Vagina (tissue), 2 donors: Measurements from ENCODE around the gene NKAIN4.

Experiments used
- POLR2AphosphoS5 ChIP-seq, 2 donors: sonication (generic); formaldehyde crosslinking; IDR thresholded peaks; one replicate each; pipeline ENCODE4 v1.9.0; 2017; ENCODE audit warnings: antibody characterized with exemption in 2 of 2, mild to moderate bottlenecking in 2 of 2, low read depth in 1 of 2; ENCODE audit not compliant: insufficient read depth in 1 of 2
- TF ChIP-seq, protein P1 (sequence below), 3 experiments: fragments of 450-650 bp in 2 of 3; fragments of 200-600 bp in 1 of 3; sonication (generic) in 1 of 3; IDR thresholded peaks; one replicate each; pipeline ENCODE4 v1.5.1; 2017 to 2019; ENCODE audit warnings: antibody characterized with exemption in 3 of 3, mild to moderate bottlenecking in 2 of 3, moderate library complexity in 2 of 3

GRCh38 chr20:63217706-63218105, 36.6 kb downstream of the NKAIN4 start:
- TF ChIP-seq, protein P1, sequence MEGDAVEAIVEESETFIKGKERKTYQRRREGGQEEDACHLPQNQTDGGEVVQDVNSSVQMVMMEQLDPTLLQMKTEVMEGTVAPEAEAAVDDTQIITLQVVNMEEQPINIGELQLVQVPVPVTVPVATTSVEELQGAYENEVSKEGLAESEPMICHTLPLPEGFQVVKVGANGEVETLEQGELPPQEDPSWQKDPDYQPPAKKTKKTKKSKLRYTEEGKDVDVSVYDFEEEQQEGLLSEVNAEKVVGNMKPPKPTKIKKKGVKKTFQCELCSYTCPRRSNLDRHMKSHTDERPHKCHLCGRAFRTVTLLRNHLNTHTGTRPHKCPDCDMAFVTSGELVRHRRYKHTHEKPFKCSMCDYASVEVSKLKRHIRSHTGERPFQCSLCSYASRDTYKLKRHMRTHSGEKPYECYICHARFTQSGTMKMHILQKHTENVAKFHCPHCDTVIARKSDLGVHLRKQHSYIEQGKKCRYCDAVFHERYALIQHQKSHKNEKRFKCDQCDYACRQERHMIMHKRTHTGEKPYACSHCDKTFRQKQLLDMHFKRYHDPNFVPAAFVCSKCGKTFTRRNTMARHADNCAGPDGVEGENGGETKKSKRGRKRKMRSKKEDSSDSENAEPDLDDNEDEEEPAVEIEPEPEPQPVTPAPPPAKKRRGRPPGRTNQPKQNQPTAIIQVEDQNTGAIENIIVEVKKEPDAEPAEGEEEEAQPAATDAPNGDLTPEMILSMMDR (IDR thresholded peaks at IDR 0.05): no peak
- TF ChIP-seq POLR2AphosphoS5 (IDR thresholded peaks at IDR 0.05; ENCODE audit: insufficient read depth in 1 of 2, low read depth in 1 of 2): no peak
